MCF 10A (cell line): ENCODE results near the gene SLC24A3. TPM values are rescaled to one million over a fixed set of nuclear protein-coding genes. Genes with fewer than 3 reads are reported as not detected.
A peak's percentile ranks its signal among the peaks of the same experiment; 100 is the strongest.
"Not testable (repeated sequence)": the region's sequence is repeated elsewhere in the genome, so short reads cannot be mapped to it uniquely, and the experiment has no call there.

Experiments
- BruUV-seq: library from RNA; stranded (reverse); fragments of 400-500 nt; replicated peaks from 2 replicates; lab custom pipeline; 2021; lab: Mats Ljungman, UMichigan
- CTCF ChIA-PET: fragments of 300-600 bp; sonication (Branson Sonifier 250); formaldehyde crosslinking; extraction: SDS; loops from one replicate; lab custom pipeline; 2021; ENCODE audit warnings: antibody characterized with exemption, inconsistent platforms; lab: Yijun Ruan, JAX
- POLR2A ChIA-PET: fragments of 300-600, 350-650 bp; sonication (Branson Sonifier 250); formaldehyde crosslinking; extraction: SDS; loops from one replicate; lab custom pipeline; 2020; ENCODE audit warnings: antibody characterized with exemption, inconsistent platforms; lab: Yijun Ruan, JAX
- DNase-seq: peaks from one replicate; pipeline ENCODE4 v3.0.0-alpha.2; 2018; ENCODE audit not compliant: unreplicated experiment
- H3K27ac Mint-ChIP-seq: one replicate; pipeline ENCODE4 v1.8.0; 2022; ENCODE audit warnings: mild to moderate bottlenecking, low read depth, mixed read lengths; ENCODE audit not compliant: unreplicated experiment
- H3K27me3 Mint-ChIP-seq: one replicate; pipeline ENCODE4 v1.8.0; 2022; ENCODE audit warnings: mixed read lengths; ENCODE audit not compliant: insufficient read depth, unreplicated experiment
- H3K36me3 Mint-ChIP-seq: one replicate; pipeline ENCODE4 v1.8.0; 2022; ENCODE audit warnings: mild to moderate bottlenecking, moderate library complexity, mixed read lengths; ENCODE audit not compliant: insufficient read depth, unreplicated experiment
- H3K4me1 Mint-ChIP-seq: one replicate; pipeline ENCODE4 v1.8.0; 2022; ENCODE audit warnings: mixed read lengths; ENCODE audit not compliant: insufficient read depth, unreplicated experiment
- H3K4me3 Mint-ChIP-seq: one replicate; pipeline ENCODE4 v1.8.0; 2022; ENCODE audit warnings: mild to moderate bottlenecking, moderate library complexity, mixed read lengths; ENCODE audit not compliant: unreplicated experiment
- H3K9me3 Mint-ChIP-seq: one replicate; pipeline ENCODE4 v1.8.0; 2022; ENCODE audit warnings: mixed read lengths; ENCODE audit not compliant: unreplicated experiment
- CTCF ChIP-seq: fragments of 200-600 bp; IDR thresholded peaks from one replicate; pipeline ENCODE4 v1.8.0; 2022; ENCODE audit warnings: antibody characterized with exemption, mild to moderate bottlenecking; ENCODE audit not compliant: unreplicated experiment
- intact Hi-C: fragments of 100-400 bp; cut with micrococcal nuclease; formaldehyde crosslinking; loops from 2 replicates; pipeline ENCODE4 v1.14.1; 2022
- total RNA-seq: library from RNA; stranded (reverse); gene quantifications from 2 replicates; pipeline ENCODE4 v1.2.3, GENCODE V29; 2022

The SLC24A3 gene
- total RNA-seq, 1 experiment from 2014 or later: not detected

DNA sequence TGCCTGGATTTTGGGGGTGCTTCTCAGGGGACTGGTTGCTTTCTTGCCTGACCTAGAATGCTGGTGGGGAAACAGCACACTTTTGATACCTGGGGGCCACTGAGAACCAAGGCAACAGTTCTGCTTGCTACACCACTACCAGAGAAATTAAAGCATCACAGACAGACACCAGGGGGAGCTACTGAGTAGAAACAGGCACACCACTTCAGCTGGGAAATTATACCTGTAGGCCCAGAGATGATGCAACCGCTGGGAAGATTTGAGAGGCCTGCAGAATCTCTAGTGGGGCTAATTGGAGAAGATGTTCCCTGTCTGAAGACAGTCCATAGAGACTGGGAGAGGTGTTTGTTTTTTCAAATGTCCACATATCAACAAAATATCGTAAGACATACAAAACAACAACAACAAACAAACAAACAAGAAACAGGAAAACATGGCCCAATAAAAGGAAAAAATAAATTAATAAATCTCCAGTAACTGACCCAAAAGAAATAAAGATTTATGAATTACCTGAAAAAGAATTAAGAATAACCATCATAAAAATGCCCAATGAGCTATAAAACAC, 416.2 kb downstream of the SLC24A3 start:
- H3K27ac Mint-ChIP-seq: peak overlapping the region; percentile 49
- peaks cover 6% of the 10 kb centered on the region for H3K9me3 Mint-ChIP-seq
- no peaks in the 10 kb centered on the region for H3K4me1 Mint-ChIP-seq
- no peak overlapping the region for H3K4me3 Mint-ChIP-seq
- ChIA-PET POLR2A (interaction anchor here (0.6 to 0.7 kb wide), 2 partner anchors 8 to 348 kb away, joined by 3 read pairs; no protein-coding TSS in a partner anchor), CTCF (interaction anchor here (0.6 to 8.0 kb wide), 26 partner anchors 8 to 1211 kb away, joined by 3 to 95 read pairs (median 3); no protein-coding TSS in a partner anchor)
- intact Hi-C loops: loop anchor here (1.0 kb wide), 2 partner anchors 34 to 422 kb away; no protein-coding TSS in a partner anchor
- peak; percentile 84 for TF ChIP-seq CTCF
- BruUV-seq: no TSS peak
- no peaks in the 10 kb centered on the region for H3K27me3 Mint-ChIP-seq
- DNase-seq: peak; percentile 87
- no peaks in the 10 kb centered on the region for H3K36me3 Mint-ChIP-seq

DNA sequence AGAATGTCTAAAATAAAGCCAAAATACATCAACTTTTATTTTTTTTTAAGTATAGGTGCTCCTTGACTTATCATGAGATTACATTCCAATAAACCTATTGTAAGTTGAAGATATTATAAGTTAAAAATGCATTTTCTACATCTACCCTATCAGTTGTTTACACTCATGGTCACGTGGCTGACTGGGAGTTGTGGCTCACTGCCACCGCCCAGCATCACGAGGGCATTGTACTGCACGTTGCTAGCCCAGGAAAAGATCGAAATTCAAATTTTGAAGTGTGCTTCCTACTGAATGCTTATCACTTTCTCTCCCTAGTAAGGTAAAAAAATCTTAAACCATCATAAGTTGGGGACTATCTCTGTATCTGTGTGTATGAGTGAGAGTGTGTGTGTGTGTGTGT, 419.0 kb downstream of the SLC24A3 start:
- Mint-ChIP-seq H3K4me1 (no peaks in the 10 kb centered on the region), H3K9me3 (no peaks in the 10 kb centered on the region), H3K4me3 (no peak overlapping the region), H3K27me3 (peaks cover 20% of the 10 kb centered on the region), H3K27ac (no peak overlapping the region), H3K36me3 (peaks cover 4% of the 10 kb centered on the region)
- POLR2A ChIA-PET: interaction anchor here (0.6 kb wide), 1 partner anchor 246 kb away, joined by 4 read pairs; no protein-coding TSS in a partner anchor
- no peak for TF ChIP-seq CTCF
- DNase-seq: no peak
- CTCF ChIA-PET: interaction anchor here (8.0 kb wide), 1 partner anchor 31 kb away, joined by 95 read pairs; no protein-coding TSS in a partner anchor
- no TSS peak for BruUV-seq
- intact Hi-C loops: no loop called here

DNA sequence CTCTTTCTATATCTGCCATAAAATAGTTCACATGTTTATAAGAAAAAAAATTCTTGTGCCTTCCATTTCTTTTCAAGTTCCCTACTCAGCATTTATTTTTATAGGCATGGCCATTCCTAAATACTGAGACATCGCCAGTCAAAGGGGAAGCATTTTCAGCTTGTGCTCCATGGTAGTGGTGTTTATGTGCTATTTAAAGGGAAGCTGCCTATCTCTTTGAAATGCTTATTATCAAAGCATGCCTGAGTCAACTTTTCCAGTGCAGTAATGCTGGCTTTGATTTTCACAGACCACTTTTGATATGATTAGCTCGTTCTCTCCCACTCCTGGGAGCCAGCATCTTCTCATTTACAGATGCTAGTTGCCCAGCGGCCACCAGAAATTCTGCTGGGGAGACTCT, 421.5 kb downstream of the SLC24A3 start:
- no peak for TF ChIP-seq CTCF
- Mint-ChIP-seq H3K36me3 (peaks cover 4% of the 10 kb centered on the region), H3K27ac (no peak overlapping the region), H3K9me3 (no peaks in the 10 kb centered on the region), H3K27me3 (peaks cover 37% of the 10 kb centered on the region), H3K4me1 (no peaks in the 10 kb centered on the region), H3K4me3 (no peak overlapping the region)
- POLR2A ChIA-PET: interaction anchor here (0.7 kb wide), 1 partner anchor 165 kb away, joined by 3 read pairs; no protein-coding TSS in a partner anchor
- no peak for DNase-seq
- CTCF ChIA-PET: interaction anchor here (0.6 to 2.1 kb wide), 3 partner anchors 13 to 739 kb away, joined by 3 to 9 read pairs (median 3); no protein-coding TSS in a partner anchor
- intact Hi-C loops: no loop called here
- BruUV-seq: no TSS peak

GRCh38 chr20:19639471-19640045, 427.1 kb downstream of the SLC24A3 start:
- CTCF ChIA-PET: interaction anchor here (0.6 kb wide), 1 partner anchor 492 kb away, joined by 3 read pairs; no protein-coding TSS in a partner anchor
- H3K9me3 Mint-ChIP-seq, H3K36me3 Mint-ChIP-seq, H3K4me1 Mint-ChIP-seq, POLR2A ChIA-PET, BruUV-seq, H3K4me3 Mint-ChIP-seq, H3K27ac Mint-ChIP-seq, intact Hi-C loops, DNase-seq: not testable (repeated sequence)
- H3K27me3 Mint-ChIP-seq: peaks cover 53% of the 10 kb centered on the region
